Ishikawa (cell line): ENCODE results near the gene ANGEL2.

ENCODE experiments used
- CEBPB ChIP-seq: IDR thresholded peaks from 2 replicates; pipeline ENCODE4 v1.6.1; 2012
- CREB1 ChIP-seq: IDR thresholded peaks from 2 replicates; pipeline ENCODE4 v1.6.1; 2012; ENCODE audit warnings: low read depth
- EGR1 ChIP-seq: IDR thresholded peaks from 2 replicates; pipeline ENCODE4 v1.6.1; 2012
- EP300 ChIP-seq: IDR thresholded peaks from 2 replicates; pipeline ENCODE4 v1.6.1; 2012; ENCODE audit warnings: borderline replicate concordance
- FOXM1 ChIP-seq: IDR thresholded peaks from 2 replicates; pipeline ENCODE4 v1.6.1; 2012; ENCODE audit warnings: low read depth, borderline replicate concordance
- MAX ChIP-seq: IDR thresholded peaks from 2 replicates; pipeline ENCODE4 v1.6.1; 2012
- NFIC ChIP-seq: IDR thresholded peaks from 2 replicates; pipeline ENCODE4 v1.6.1; 2012
- RAD21 ChIP-seq: IDR thresholded peaks from 2 replicates; pipeline ENCODE4 v1.6.1; 2012; ENCODE audit warnings: low read depth
- REST ChIP-seq: IDR thresholded peaks from 2 replicates; pipeline ENCODE4 v1.6.1; 2012; ENCODE audit warnings: low read depth, mild to moderate bottlenecking
- TAF1 ChIP-seq: IDR thresholded peaks from 2 replicates; pipeline ENCODE4 v1.6.1; 2012; ENCODE audit warnings: low read depth, mild to moderate bottlenecking
- TCF12 ChIP-seq: IDR thresholded peaks from 2 replicates; pipeline ENCODE4 v1.6.1; 2012; ENCODE audit warnings: low read depth
- TEAD4 ChIP-seq: IDR thresholded peaks from 2 replicates; pipeline ENCODE4 v1.6.1; 2012
- USF1 ChIP-seq: IDR thresholded peaks from 2 replicates; pipeline ENCODE4 v1.6.1; 2012
- YY1 ChIP-seq: IDR thresholded peaks from 2 replicates; pipeline ENCODE4 v1.6.1; 2012; ENCODE audit warnings: low read depth
- ZBTB7A ChIP-seq: IDR thresholded peaks from 2 replicates; pipeline ENCODE4 v1.6.1; 2012; ENCODE audit warnings: low read depth

ANGEL2 gene

GRCh38 chr1:212981025-212981495 is 34.6 kb downstream of the ANGEL2 start:
- TF ChIP-seq CEBPB (no peak), TCF12 (no peak), TEAD4 (no peak), USF1 (no peak)

- TF ChIP-seq EGR1 (no peak), REST (peak; percentile 61), TCF12 (no peak), RAD21 (peak; percentile 22; the same call in 1 of the 2 replicates)
Measured at GRCh38 chr1:212980123-212980785, 35.4 kb downstream of the ANGEL2 start.

GRCh38 chr1:212979340-212980122 is 36.1 kb downstream of the ANGEL2 start:
- TF ChIP-seq CEBPB (no peak), ZBTB7A (no peak), TAF1 (no peak)

GRCh38 chr1:212977781-212978645 is 37.7 kb downstream of the ANGEL2 start:
- TF ChIP-seq EP300 (no peak), MAX (no peak), CEBPB (no peak), TCF12 (no peak), FOXM1 (no peak), NFIC (no peak), EGR1 (no peak), YY1 (no peak), USF1 (no peak), TAF1 (no peak), REST (no peak), CREB1 (no peak)

GRCh38 chr1:212976586-212976985 is 39.1 kb downstream of the ANGEL2 start:
- TF ChIP-seq MAX, result no peak
- TF ChIP-seq TCF12, result no peak
- no peak for TF ChIP-seq YY1
- TF ChIP-seq USF1, result no peak
- TF ChIP-seq TAF1, result no peak
- TF ChIP-seq EGR1, result no peak
- no peak for TF ChIP-seq FOXM1
- no peak for TF ChIP-seq ZBTB7A
- TF ChIP-seq NFIC, result no peak
- TF ChIP-seq REST, result no peak
- TF ChIP-seq TEAD4, result no peak
- TF ChIP-seq CREB1, result no peak
- no peak for TF ChIP-seq EP300
- no peak for TF ChIP-seq RAD21
- no peak for TF ChIP-seq CEBPB
